Ovary (tissue), 3 donors: Measurements from ENCODE around the gene GPR32.

ENCODE experiments used
- POLR2A ChIP-seq: fragments of 450-650 bp; IDR thresholded peaks from one replicate; pipeline ENCODE4 v1.6.1; 2017; ENCODE audit warnings: antibody characterized with exemption, mild to moderate bottlenecking, moderate library complexity
- TF ChIP-seq, protein P1 (sequence below), 3 donors: fragments of 450-650 bp in 2 of 3; fragments of 200-600 bp in 1 of 3; IDR thresholded peaks; one replicate each; pipeline versions ENCODE4 v1.5.1 to v1.8.0; 2016 to 2022; ENCODE audit warnings: antibody characterized with exemption in 3 of 3, mild to moderate bottlenecking in 1 of 3
- donor health status: DM: no; HTN: no; CAD: no.

DNA sequence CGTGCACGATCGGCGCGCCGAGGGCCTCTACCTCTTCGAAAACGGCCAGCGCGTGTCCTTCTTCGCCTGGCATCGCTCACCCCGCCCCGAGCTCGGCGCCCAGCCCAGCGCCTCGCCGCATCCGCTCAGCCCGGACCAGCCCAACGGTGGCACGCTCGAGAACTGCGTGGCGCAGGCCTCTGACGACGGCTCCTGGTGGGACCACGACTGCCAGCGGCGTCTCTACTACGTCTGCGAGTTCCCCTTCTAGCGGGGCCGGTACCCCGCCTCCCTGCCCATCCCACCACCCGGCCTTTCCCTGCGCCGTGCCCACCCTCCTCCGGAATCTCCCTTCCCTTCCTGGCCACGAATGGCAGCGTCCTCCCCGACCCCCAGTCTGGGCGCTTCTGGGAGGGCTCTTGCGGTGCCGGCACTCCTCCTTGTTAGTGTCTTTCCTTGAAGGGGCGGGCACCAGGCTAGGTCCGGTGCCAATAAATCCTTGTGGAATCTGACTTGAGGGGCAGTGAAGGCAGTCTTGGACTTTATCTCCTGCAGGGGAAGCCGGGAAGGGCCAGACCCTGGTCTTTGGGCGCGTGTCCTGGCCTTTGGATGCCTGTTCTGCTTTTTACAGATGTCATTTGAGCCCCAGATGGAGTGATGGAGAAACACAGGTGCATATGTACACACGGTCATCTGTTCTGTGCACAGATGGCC lies 44.9 kb upstream of the GPR32 start:
- TF ChIP-seq, protein P1, sequence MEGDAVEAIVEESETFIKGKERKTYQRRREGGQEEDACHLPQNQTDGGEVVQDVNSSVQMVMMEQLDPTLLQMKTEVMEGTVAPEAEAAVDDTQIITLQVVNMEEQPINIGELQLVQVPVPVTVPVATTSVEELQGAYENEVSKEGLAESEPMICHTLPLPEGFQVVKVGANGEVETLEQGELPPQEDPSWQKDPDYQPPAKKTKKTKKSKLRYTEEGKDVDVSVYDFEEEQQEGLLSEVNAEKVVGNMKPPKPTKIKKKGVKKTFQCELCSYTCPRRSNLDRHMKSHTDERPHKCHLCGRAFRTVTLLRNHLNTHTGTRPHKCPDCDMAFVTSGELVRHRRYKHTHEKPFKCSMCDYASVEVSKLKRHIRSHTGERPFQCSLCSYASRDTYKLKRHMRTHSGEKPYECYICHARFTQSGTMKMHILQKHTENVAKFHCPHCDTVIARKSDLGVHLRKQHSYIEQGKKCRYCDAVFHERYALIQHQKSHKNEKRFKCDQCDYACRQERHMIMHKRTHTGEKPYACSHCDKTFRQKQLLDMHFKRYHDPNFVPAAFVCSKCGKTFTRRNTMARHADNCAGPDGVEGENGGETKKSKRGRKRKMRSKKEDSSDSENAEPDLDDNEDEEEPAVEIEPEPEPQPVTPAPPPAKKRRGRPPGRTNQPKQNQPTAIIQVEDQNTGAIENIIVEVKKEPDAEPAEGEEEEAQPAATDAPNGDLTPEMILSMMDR (IDR thresholded peaks at IDR 0.05), result no peak
- no peak for TF ChIP-seq POLR2A
